Left ventricle myocardium inferior (tissue), 1 donor: Measurements from ENCODE around the gene EZR. TPM values are rescaled to one million over a fixed set of nuclear protein-coding genes. Genes with fewer than 3 reads are reported as not detected.
"Not testable (repeated sequence)": the region's sequence is repeated elsewhere in the genome, so short reads cannot be mapped to it uniquely, and the experiment has no call there.

Experiments
- DNase-seq: peaks from one replicate; pipeline ENCODE4 v3.0.0-alpha.2; 2020
- H3K27ac ChIP-seq: fragments of 200-600 bp; replicated peaks from 2 replicates; pipeline ENCODE4 v1.8.0; 2021
- H3K27me3 ChIP-seq: fragments of 200-600 bp; 2 replicates; pipeline ENCODE4 v1.8.0; 2021; ENCODE audit warnings: low read depth
- H3K36me3 ChIP-seq: fragments of 200-600 bp; 2 replicates; pipeline ENCODE4 v1.8.0; 2021
- H3K4me1 ChIP-seq: fragments of 200-600 bp; 2 replicates; pipeline ENCODE4 v1.8.0; 2021
- H3K4me3 ChIP-seq: fragments of 200-600 bp; 2 replicates; pipeline ENCODE4 v1.8.0; 2021; ENCODE audit warnings: mild to moderate bottlenecking, moderate library complexity
- H3K9me3 ChIP-seq: fragments of 200-600 bp; replicated peaks from 2 replicates; pipeline ENCODE4 v1.8.0; 2021
- intact Hi-C: fragments of 100-400 bp; cut with micrococcal nuclease; formaldehyde crosslinking; loops from one replicate; pipeline ENCODE4 v1.11.0; 2022
- total RNA-seq: library from RNA; stranded (reverse); fragmentation: NEBNext Ultra II Directional; extraction: Animal tissue kit (Norgen Biotek cat#: 25700); gene quantifications from one replicate; pipeline ENCODE4 v1.2.1, GENCODE V29; 2021
- TF ChIP-seq, protein P1 (sequence below): fragments of 200-600 bp; IDR thresholded peaks from 2 replicates; pipeline ENCODE4 v1.8.0; 2021; ENCODE audit warnings: antibody characterized with exemption, mild to moderate bottlenecking, borderline replicate concordance
- donor health status: DM: no; HTN: yes; CAD: no; lungs with severe emphysema.

The EZR gene
- total RNA-seq, 1 donor from 2014 or later, result 242 TPM

DNA sequence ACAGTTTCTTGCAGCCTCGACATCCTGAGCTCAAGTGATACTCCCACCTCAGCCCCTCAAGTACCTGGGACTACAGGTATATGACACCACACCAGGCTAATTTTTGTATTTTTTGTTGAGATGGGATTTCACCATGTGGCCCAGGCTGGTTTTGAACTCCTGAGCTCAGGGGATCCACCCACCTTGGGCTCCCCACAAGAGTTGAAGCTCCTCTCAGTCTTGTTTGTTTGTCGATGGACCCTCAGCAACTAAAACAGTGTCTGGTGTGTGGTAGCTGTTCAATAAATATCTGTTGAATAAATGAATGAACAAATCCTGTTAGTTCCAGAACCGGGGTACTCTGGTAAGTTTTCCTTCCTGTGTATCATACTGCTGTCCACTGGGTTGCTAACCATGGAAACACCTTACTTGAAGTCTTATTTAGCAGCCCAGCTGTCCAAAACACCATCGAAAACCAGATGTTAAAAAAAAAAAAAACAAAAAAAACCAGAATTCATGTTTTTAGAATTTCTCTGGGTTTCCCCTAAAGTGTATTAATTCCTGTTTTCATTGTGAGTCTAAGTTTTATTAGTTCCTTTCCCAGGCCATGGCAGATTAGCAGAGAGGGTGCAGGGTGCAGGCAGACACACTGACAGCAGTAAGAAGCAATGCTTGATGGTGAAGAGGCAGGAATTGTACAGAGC, 7.8 kb upstream of the EZR start:
- TF ChIP-seq, protein P1, sequence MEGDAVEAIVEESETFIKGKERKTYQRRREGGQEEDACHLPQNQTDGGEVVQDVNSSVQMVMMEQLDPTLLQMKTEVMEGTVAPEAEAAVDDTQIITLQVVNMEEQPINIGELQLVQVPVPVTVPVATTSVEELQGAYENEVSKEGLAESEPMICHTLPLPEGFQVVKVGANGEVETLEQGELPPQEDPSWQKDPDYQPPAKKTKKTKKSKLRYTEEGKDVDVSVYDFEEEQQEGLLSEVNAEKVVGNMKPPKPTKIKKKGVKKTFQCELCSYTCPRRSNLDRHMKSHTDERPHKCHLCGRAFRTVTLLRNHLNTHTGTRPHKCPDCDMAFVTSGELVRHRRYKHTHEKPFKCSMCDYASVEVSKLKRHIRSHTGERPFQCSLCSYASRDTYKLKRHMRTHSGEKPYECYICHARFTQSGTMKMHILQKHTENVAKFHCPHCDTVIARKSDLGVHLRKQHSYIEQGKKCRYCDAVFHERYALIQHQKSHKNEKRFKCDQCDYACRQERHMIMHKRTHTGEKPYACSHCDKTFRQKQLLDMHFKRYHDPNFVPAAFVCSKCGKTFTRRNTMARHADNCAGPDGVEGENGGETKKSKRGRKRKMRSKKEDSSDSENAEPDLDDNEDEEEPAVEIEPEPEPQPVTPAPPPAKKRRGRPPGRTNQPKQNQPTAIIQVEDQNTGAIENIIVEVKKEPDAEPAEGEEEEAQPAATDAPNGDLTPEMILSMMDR, result no peak
- Histone ChIP-seq H3K27ac (peak overlapping the region; percentile 74), H3K4me3 (no peak overlapping the region), H3K4me1 (peaks cover 23% of the 10 kb centered on the region), H3K9me3 (no peaks in the 10 kb centered on the region), H3K27me3 (no peaks in the 10 kb centered on the region), H3K36me3 (no peaks in the 10 kb centered on the region)
- no peak for DNase-seq
- intact Hi-C loops, result no loop called here

DNA sequence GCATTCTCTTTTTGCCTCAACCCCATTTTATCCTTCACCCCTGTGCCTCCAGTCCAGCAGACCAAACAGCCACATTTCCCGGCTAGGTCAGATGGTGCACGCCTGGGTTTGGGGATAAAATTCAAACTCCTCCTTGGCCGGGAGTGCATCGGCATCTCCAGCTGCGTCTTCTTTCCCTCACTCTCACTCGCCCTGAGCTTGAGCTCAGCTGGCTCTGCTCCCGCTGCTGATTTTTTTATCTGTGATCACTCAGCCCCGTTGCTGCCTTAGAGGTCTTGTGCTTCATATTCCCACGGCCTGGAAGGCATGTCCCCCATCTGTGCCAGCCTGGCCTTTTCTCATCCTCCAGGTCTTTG, 6.8 kb upstream of the EZR start:
- Histone ChIP-seq H3K27me3 (no peaks in the 10 kb centered on the region), H3K27ac (peak overlapping the region; percentile 74), H3K9me3 (no peaks in the 10 kb centered on the region), H3K4me3 (peak overlapping the region; percentile 15), H3K4me1 (peaks cover 23% of the 10 kb centered on the region), H3K36me3 (no peaks in the 10 kb centered on the region)
- TF ChIP-seq, protein P1, result no peak
- peak; percentile 55 for DNase-seq
- intact Hi-C loops, result no loop called here

DNA sequence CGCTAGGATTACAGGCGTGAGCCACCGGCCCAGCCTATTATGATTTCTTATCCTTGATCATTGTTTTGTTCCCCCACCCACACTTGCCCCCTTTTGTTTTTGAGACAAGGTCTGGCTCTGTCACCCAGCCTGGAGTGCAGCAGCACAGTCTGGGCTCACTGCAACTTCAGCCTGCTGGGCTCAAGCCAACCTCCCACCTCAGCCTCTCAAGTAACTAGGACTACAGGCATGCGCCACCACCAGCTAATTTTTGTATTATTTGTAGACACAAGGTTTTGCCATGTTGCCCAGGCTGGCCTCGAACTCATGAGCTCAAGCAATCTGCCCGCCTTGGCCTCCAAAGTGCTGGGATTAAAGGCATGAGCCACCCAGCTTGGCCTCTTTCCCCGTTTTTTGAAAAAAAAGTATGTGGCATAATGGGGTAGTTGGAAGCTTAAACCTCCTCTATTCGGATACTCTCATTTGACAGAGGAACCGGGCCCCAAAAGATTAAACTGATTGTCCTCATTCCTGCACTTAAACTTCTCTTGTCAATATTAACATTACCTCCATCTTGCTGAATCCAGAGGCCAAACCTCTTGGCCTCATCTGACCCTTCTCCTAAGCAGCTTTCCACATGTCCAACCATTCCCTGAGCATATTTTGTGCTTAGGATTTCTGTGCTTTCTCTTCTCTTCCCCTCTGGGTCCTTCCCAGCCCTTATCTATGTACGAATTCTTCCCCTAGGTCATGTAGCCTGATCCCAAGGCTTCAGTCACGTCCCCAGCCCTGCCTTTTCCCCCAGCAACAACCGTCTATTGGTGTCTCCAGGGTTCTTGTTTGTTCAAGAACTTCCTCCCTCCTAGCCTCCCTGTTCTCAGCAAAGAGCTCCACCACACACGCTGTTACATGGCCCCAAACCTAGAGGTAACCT, 6.1 kb upstream of the EZR start:
- Histone ChIP-seq H3K4me1 (peaks cover 23% of the 10 kb centered on the region), H3K27me3 (no peaks in the 10 kb centered on the region), H3K27ac (peak overlapping the region; percentile 74), H3K4me3 (peak overlapping the region; percentile 15), H3K36me3 (no peaks in the 10 kb centered on the region), H3K9me3 (no peaks in the 10 kb centered on the region)
- intact Hi-C loops, result no loop called here
- TF ChIP-seq, protein P1, result no peak
- DNase-seq, result no peak

DNA sequence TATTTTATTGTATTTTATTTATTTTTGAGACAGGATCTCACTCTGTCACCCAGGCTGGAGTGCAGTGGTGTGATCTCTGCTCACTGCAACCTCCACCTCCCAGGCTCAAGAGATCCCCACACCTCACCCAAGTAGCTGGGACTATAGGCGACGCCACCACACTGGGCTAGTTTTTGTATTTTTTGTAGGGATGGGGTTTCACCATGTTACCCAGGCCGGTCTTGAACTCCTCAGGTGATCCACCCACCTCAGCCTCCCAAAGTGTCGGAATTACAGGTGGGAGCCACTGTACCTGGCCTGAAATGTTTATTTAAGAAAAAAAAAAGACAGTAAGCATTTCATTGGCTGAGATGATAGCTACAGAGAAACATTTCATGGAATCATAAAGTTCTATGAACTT, 4.4 kb upstream of the EZR start:
- H3K9me3 ChIP-seq, DNase-seq, H3K4me3 ChIP-seq, intact Hi-C loops, H3K27me3 ChIP-seq, H3K36me3 ChIP-seq, H3K27ac ChIP-seq: not testable (repeated sequence)
- peaks cover 32% of the 10 kb centered on the region for H3K4me1 ChIP-seq

DNA sequence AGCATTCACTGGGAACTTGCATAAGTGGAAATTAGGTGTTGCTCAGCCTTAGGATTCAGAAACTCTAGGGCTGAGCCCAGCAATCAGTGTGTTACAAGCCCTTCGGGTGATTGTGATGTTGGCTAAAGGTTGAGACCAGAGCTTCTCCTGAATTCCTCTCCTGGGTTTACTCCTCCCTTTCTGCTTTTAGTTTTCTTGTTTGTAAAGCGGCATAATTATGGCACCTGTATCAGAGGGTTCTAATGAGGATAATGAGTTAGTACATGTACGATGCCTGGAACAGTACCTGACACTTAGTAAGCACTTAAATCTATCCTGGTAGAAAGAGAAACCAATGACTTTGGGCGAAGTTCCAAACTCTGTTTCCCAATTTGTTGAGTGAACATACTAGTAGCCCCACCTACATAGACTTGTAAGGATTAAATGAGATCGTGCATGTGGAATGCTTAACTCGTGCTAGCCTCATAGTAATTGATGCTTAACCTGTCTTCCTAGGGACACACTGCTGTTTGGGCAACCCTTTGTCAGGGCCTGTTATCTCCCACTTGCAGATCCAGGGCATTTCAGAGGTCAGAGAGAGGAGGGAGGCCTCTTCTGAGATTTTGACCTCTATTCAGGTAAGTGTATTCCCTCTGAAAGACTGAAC, 932 bp upstream of the EZR start:
- peak overlapping the region; percentile 94 for H3K4me3 ChIP-seq
- peak overlapping the region; percentile 96 for H3K27ac ChIP-seq
- TF ChIP-seq, protein P1, result no peak

More for the DNA sequence above, 932 bp upstream of the EZR start:
- Histone ChIP-seq H3K36me3 (no peaks in the 10 kb centered on the region), H3K4me1 (peaks cover 43% of the 10 kb centered on the region), H3K27me3 (no peaks in the 10 kb centered on the region), H3K9me3 (no peaks in the 10 kb centered on the region)
- intact Hi-C loops, result no loop called here
- no peak for DNase-seq
